Measurements from ENCODE around the gene HIPK4.
"Not testable (repeated sequence)": the region's sequence is repeated elsewhere in the genome, so short reads cannot be mapped to it uniquely, and the experiment has no call there.

Gene HIPK4

DNA sequence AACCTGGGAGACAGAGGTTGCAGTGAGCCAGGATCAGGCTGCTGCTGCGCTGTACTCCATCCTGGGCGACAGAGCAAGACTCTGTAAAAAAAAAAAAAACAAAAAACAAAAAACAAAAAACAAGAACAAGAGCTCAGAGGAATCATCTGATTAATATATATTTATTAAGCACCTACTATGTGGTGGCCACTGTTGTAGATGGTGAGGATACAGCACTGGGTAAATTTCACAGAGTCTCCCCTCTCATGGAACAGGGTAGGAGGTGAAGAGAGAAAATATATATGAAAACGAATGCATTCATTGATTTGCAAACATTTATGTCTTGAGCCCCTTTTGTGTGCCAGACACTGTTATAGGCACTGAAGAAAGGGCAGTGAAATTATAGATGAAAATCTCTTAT, 41.7 kb upstream of the HIPK4 start:
- Histone ChIP-seq H3K4me3 (ENCODE audit: low read depth, low read length) (no peak overlapping the region), H4K91ac (ENCODE audit: low read depth, low read length) (peak overlapping the region; percentile 24), H3K4me2 (ENCODE audit: low read length) (no peak overlapping the region), H3K23ac (ENCODE audit: low read length) (no peak overlapping the region), H3K27me3 (ENCODE audit: insufficient read depth, low read length) (no peaks in the 10 kb centered on the region), H3K18ac (ENCODE audit: low read length) (no peak overlapping the region), H3K36me3 (ENCODE audit: control insufficient read depth in 1 of 2, insufficient read depth in 2 of 2, low read length in 2 of 2) (no peaks in the 10 kb centered on the region), H2BK5ac (ENCODE audit: low read depth, low read length, poor library complexity) (no peak overlapping the region), H3K4me1 (ENCODE audit: control insufficient read depth in 1 of 2, insufficient read depth in 2 of 2, low read length in 2 of 2) (peaks cover 4 to 7% of the 10 kb centered on the region in 2 experiments), H2AK5ac (ENCODE audit: low read length) (no peak overlapping the region), H3K79me2 (ENCODE audit: control insufficient read depth, insufficient read depth, low read length, poor library complexity) (no peaks in the 10 kb centered on the region), H3K4ac (ENCODE audit: low read depth, low read length) (no peak overlapping the region), H2BK12ac (ENCODE audit: low read length) (no peak overlapping the region), H2AFZ (ENCODE audit: insufficient read depth, low read length, poor library complexity) (no peak overlapping the region), H3K14ac (ENCODE audit: low read length) (no peak overlapping the region), H3K9ac (ENCODE audit: low read length) (no peak overlapping the region), H3K79me1 (ENCODE audit: low read length) (peaks cover 15% of the 10 kb centered on the region), H2BK120ac (ENCODE audit: insufficient read depth, low read length, poor library complexity) (no peak overlapping the region), H4K8ac (ENCODE audit: low read depth, low read length) (no peak overlapping the region), H4K12ac (ENCODE audit: low read depth, low read length) (no peak overlapping the region), H3K9me3 (ENCODE audit: insufficient read depth, low read depth, low read length) (no peaks in the 10 kb centered on the region), H3K27ac (ENCODE audit: low read depth, low read length) (no peak overlapping the region)
- WGBS (ENCODE audit: extremely low coverage, insufficient coverage, insufficient read length), result no CpG with 5 or more reads among the region's 3 CpGs
- no peak for DNase-seq

DNA sequence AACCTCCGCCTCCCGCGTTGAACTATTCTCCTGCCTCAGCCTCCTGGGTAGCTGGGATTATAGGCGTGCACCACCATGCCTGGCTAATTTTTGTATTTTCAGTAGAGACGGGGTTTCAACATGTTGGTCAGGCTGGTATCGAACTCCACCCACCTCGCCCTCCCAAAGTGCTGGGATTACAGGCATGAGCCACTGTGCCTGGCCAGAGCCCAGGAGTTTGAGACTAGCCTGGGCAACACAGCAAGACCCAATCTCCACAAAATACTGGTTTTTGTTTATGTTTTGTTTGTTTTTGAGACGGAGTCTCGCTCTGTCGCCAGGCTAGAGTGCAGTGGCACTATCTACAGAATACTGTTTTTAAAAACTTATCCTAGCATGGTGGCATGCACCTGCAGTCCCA, 40.3 kb upstream of the HIPK4 start:
- H3K27me3 ChIP-seq (ENCODE audit: insufficient read depth, low read length); H2BK12ac ChIP-seq (ENCODE audit: low read length); H2BK5ac ChIP-seq (ENCODE audit: low read depth, low read length, poor library complexity); H3K4me1 ChIP-seq (ENCODE audit: control insufficient read depth in 1 of 2, insufficient read depth in 2 of 2, low read length in 2 of 2); H3K9me3 ChIP-seq (ENCODE audit: insufficient read depth, low read depth, low read length); H3K18ac ChIP-seq (ENCODE audit: low read length); H3K4me2 ChIP-seq (ENCODE audit: low read length); H3K79me2 ChIP-seq (ENCODE audit: control insufficient read depth, insufficient read depth, low read length, poor library complexity); H3K9ac ChIP-seq (ENCODE audit: low read length); DNase-seq; H3K4ac ChIP-seq (ENCODE audit: low read depth, low read length); H3K23ac ChIP-seq (ENCODE audit: low read length); H2AK5ac ChIP-seq (ENCODE audit: low read length); H2AFZ ChIP-seq (ENCODE audit: insufficient read depth, low read length, poor library complexity); H3K27ac ChIP-seq (ENCODE audit: low read depth, low read length); H3K36me3 ChIP-seq (ENCODE audit: control insufficient read depth in 1 of 2, insufficient read depth in 2 of 2, low read length in 2 of 2); H3K4me3 ChIP-seq (ENCODE audit: low read depth, low read length); H4K8ac ChIP-seq (ENCODE audit: low read depth, low read length); H3K14ac ChIP-seq (ENCODE audit: low read length); H2BK120ac ChIP-seq (ENCODE audit: insufficient read depth, low read length, poor library complexity); H4K12ac ChIP-seq (ENCODE audit: low read depth, low read length); H4K91ac ChIP-seq (ENCODE audit: low read depth, low read length): not testable (repeated sequence)
- WGBS (ENCODE audit: extremely low coverage, insufficient coverage, insufficient read length), result no CpG with 5 or more reads among the region's 10 CpGs
- peaks cover 22% of the 10 kb centered on the region for H3K79me1 ChIP-seq (ENCODE audit: low read length)

- H3K9ac ChIP-seq (ENCODE audit: low read length); DNase-seq; H3K27me3 ChIP-seq (ENCODE audit: insufficient read depth, low read length); H3K18ac ChIP-seq (ENCODE audit: low read length); H4K8ac ChIP-seq (ENCODE audit: low read depth, low read length); H2BK120ac ChIP-seq (ENCODE audit: insufficient read depth, low read length, poor library complexity); H3K14ac ChIP-seq (ENCODE audit: low read length); H3K4me3 ChIP-seq (ENCODE audit: low read depth, low read length); H3K23ac ChIP-seq (ENCODE audit: low read length); H2AFZ ChIP-seq (ENCODE audit: insufficient read depth, low read length, poor library complexity); H3K4ac ChIP-seq (ENCODE audit: low read depth, low read length); H3K4me2 ChIP-seq (ENCODE audit: low read length); H2BK5ac ChIP-seq (ENCODE audit: low read depth, low read length, poor library complexity); H3K27ac ChIP-seq (ENCODE audit: low read depth, low read length); H2AK5ac ChIP-seq (ENCODE audit: low read length); H4K12ac ChIP-seq (ENCODE audit: low read depth, low read length); H4K91ac ChIP-seq (ENCODE audit: low read depth, low read length); H3K4me1 ChIP-seq (ENCODE audit: control insufficient read depth in 1 of 2, insufficient read depth in 2 of 2, low read length in 2 of 2); H3K9me3 ChIP-seq (ENCODE audit: insufficient read depth, low read depth, low read length); H3K36me3 ChIP-seq (ENCODE audit: control insufficient read depth in 1 of 2, insufficient read depth in 2 of 2, low read length in 2 of 2); H2BK12ac ChIP-seq (ENCODE audit: low read length): not testable (repeated sequence)
- no CpG with 5 or more reads among the region's 7 CpGs for WGBS (ENCODE audit: extremely low coverage, insufficient coverage, insufficient read length)
- Histone ChIP-seq H3K79me1 (ENCODE audit: low read length) (peaks cover 22% of the 10 kb centered on the region), H3K79me2 (ENCODE audit: control insufficient read depth, insufficient read depth, low read length, poor library complexity) (peaks cover 12% of the 10 kb centered on the region)
These were observed 38.2 kb upstream of the HIPK4 start for GRCh38 chr19:40428197-40428596.

- H2AK5ac ChIP-seq (ENCODE audit: low read length), result peak within 1 kb of the TSS; percentile 40
- no peak within 1 kb of the TSS for H3K23ac ChIP-seq (ENCODE audit: low read length)
- H3K36me3 ChIP-seq (ENCODE audit: control insufficient read depth in 1 of 2, insufficient read depth in 2 of 2, low read length in 2 of 2), result peaks cover 10% of the 10 kb centered on the region in 2 experiments
- peak within 1 kb of the TSS; percentile 98 for H2BK5ac ChIP-seq (ENCODE audit: low read depth, low read length, poor library complexity)
- peak; percentile 99 to 100 for DNase-seq
- no peaks in the 10 kb centered on the region for H3K9me3 ChIP-seq (ENCODE audit: insufficient read depth, low read depth, low read length)
- H3K4me1 ChIP-seq (ENCODE audit: control insufficient read depth in 1 of 2, insufficient read depth in 2 of 2, low read length in 2 of 2), result peaks cover 5 to 10% of the 10 kb centered on the region in 2 experiments
- peak within 1 kb of the TSS; percentile 99 for H3K27ac ChIP-seq (ENCODE audit: low read depth, low read length)
- H3K4me3 ChIP-seq (ENCODE audit: low read depth, low read length), result peak within 1 kb of the TSS; percentile 79
- peak within 1 kb of the TSS; percentile 4 for H2BK12ac ChIP-seq (ENCODE audit: low read length)
- H3K79me1 ChIP-seq (ENCODE audit: low read length), result peaks cover 18% of the 10 kb centered on the region
- H3K79me2 ChIP-seq (ENCODE audit: control insufficient read depth, insufficient read depth, low read length, poor library complexity), result peaks cover 15% of the 10 kb centered on the region
- WGBS (ENCODE audit: extremely low coverage, insufficient coverage, insufficient read length), result no CpG with 5 or more reads among the region's 75 CpGs
- H4K8ac ChIP-seq (ENCODE audit: low read depth, low read length), result peak within 1 kb of the TSS; percentile 82
- H3K4ac ChIP-seq (ENCODE audit: low read depth, low read length), result peak within 1 kb of the TSS; percentile 59
- peak within 1 kb of the TSS; percentile 88 for H3K9ac ChIP-seq (ENCODE audit: low read length)
- peak within 1 kb of the TSS; percentile 9 for H4K12ac ChIP-seq (ENCODE audit: low read depth, low read length)
- H4K91ac ChIP-seq (ENCODE audit: low read depth, low read length), result peak within 1 kb of the TSS; percentile 80
- peak within 1 kb of the TSS; percentile 72 for H3K18ac ChIP-seq (ENCODE audit: low read length)
- peak within 1 kb of the TSS; percentile 83 for H3K14ac ChIP-seq (ENCODE audit: low read length)
- peak within 1 kb of the TSS; percentile 32 for H2AFZ ChIP-seq (ENCODE audit: insufficient read depth, low read length, poor library complexity)
- H3K27me3 ChIP-seq (ENCODE audit: insufficient read depth, low read length), result no peaks in the 10 kb centered on the region
- H3K4me2 ChIP-seq (ENCODE audit: low read length), result peak within 1 kb of the TSS; percentile 97
- H2BK120ac ChIP-seq (ENCODE audit: insufficient read depth, low read length, poor library complexity), result peak within 1 kb of the TSS; percentile 27
These were observed 35.7 kb upstream of the HIPK4 start, which contains the start of gene SERTAD1 for GRCh38 chr19:40425450-40426287. TSS of gene SERTAD1 (minus strand) at chr19:40425992. CDS start at chr19:40423546, 2,446 bp downstream.

Measured in trophoblast cell (in vitro differentiated cells and primary cell).